ELR (cell line): Measurements from ENCODE around the gene UBQLN4.

Experiments
- DNase-seq: peaks from one replicate; pipeline ENCODE4 v3.0.0-alpha.2; 2015; ENCODE audit warnings: low read depth

UBQLN4 gene

DNA sequence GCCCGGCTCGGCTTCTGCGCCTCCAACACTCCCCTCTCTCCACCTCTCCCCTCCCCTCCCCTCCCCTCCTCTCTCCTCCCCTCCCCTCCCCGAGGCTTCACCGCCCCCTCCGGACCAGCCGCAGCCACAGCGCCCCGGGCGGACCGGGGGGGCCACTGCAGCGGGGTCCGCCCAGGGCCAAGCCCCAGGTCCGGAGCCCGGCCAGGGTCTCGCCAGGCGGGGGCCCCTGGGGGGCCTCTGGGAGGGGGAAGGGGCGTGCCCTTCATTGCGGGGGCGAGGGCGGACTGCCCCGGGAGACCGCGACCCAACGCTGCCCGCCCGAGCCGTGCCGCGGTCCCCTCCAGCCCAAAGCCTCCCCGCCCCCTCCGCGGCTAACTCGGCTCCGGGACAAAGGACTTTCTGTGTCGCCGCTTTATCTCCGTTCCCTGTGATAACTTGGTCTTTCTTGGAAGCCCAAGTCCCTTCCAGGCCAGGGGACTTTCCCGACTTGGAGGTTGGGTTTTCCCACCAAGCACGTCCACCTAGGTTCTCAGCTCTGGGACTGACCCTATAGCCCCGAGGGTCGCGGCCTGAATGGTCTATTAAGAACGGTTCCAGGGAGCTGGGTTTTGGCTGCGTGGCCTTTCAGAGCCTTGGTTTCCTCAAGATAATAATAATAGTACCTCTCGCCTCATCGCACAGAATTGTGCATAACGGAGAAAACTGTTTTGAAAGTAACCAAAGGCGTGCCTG lies at the start of gene UBQLN4:
Gene UBQLN4 (minus strand): TSS at position 31 of the 732 bp plus-strand sequence. CDS start 97 bp downstream, outside the sequence.
- DNase-seq = peak; percentile 88

DNA sequence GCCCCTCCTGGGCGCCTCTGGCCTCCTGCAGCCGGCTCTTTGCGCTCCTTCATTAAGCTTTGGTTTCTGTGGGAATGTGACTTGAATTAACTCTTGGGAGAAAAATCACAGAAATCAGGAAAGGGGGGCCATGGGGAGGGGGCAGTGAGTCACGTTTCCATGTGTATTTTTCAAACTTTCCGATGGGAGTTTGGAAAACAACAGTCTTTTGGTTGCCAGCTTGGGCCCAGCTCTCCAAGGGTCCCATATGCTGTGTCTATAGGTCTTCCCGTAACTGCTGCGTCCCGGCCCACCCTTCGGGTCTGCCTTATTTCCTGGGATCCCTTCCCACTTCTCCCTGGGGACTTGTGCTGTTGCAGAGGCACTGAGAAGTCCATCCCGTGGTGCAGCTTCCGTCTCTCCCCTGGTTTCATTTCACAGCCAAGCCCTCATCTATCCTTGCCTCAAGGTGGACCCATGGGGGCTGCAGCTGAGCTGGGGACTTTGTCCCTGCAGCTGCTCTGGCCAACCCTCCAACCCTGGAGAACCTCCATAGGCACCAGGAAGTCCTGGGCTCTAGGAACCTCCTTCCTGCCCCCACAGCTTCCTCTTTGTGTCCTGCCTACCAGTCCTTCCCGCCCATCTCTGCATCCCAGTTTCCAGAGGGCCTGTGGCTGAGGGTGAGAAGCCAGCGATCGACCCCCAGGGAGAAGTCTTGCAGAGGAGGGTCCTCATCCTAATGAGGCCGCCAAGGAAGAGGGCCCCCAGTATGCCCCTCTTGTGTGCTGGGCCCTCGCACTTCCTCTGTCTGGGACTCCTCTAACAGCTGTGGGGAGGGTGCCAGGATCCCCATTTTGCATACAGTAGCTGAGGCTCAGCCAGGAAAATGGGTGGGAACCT lies 49.3 kb upstream of the UBQLN4 start:
- DNase-seq = peak; percentile 55

DNA sequence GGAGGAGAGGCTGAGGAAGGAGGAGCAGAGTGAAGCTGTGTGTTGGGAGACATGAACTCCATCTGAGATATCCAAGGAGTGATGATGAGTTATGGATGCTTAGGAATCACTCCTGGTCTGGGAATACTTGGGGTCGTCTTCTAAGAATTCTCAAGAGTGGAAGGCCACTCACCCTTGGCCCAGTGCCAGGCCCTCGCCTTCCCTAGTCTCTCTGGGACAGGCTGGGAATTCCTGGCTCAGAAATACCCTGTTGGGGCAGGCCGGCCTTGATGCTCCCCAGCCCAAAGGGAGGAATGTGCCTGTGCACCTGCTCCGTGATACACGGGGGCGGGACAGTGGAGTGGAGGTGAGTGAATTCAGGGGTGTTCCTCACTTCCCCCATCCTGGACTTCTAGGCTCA lies 48.3 kb upstream of the UBQLN4 start:
- DNase-seq = no peak

DNA sequence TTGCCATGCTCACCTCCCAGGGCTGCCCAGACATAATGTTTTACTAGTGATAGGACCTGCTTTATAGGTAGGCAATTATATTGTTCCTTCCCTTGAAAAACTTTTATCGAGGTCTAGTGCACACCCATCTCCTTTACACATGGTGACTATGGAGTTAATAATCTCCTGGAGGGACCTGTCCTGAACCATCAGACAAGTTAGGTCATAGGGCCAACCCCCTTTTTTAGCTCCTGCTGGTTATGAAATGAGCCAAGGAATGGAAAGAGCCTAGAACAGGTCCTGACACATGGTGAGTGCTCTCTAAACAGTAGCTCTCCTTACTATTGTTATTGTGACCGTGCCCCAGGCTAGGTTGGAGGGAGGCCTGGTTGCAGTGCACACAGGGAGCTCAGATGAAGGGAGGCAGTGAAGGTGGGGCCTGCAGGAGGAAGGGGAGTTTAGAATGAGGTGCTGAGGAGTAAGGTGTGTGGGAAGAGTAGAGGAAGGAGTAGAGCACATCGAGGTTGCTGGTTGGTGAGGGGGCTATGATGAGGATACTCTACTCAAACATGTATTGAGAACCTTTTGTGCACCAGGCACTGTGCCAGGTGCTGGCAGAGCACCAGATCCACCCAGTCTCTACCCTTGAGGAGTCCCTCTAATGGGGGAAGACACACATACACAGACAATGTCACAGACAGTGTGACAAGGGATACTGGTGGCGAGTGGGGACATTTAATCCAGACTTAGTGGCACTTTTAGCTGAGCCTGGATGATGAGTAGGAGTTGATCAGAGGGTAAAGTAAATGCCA lies 46.8 kb upstream of the UBQLN4 start:
- DNase-seq = peak; percentile 39

DNA sequence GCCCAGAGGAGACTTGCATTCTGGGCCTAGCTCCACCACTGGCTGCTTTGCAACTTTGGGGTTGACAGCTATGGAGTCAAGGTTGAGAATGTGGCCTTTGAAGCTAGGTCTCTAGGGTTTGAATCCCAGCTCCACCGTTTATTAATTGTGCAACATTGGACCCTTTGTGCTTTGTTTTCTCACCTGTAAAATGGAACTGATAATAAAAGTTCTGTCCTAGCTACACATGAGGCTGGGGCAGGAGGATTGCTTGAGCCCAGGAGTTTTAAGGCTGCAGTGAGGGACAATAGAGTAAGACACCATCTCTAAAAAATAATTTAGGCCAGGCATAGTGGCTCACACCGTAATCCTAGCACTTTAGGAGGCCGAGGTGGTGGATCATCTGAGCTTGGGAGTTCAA lies 45.7 kb upstream of the UBQLN4 start:
- DNase-seq = no peak

DNA sequence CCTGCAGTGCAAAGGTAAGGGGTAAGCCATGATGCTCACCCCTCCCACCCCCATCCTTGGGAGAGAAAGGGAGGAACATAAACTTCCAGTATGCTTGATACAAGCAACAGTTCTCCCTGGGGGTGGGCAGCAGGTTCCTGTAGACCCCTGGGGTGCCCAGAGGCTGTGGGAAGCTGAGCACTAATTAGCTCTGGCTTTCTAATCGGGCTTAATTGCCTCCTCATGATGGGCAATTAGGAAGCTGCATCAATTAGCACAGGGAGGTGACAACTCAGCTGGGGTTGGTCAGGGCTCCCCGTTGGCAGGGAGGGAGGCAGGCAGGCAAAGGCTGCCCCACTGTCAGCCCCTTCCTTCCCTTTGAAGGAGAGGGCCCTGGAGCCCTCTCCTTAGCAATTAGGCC lies 45.2 kb upstream of the UBQLN4 start:
- no peak for DNase-seq

DNA sequence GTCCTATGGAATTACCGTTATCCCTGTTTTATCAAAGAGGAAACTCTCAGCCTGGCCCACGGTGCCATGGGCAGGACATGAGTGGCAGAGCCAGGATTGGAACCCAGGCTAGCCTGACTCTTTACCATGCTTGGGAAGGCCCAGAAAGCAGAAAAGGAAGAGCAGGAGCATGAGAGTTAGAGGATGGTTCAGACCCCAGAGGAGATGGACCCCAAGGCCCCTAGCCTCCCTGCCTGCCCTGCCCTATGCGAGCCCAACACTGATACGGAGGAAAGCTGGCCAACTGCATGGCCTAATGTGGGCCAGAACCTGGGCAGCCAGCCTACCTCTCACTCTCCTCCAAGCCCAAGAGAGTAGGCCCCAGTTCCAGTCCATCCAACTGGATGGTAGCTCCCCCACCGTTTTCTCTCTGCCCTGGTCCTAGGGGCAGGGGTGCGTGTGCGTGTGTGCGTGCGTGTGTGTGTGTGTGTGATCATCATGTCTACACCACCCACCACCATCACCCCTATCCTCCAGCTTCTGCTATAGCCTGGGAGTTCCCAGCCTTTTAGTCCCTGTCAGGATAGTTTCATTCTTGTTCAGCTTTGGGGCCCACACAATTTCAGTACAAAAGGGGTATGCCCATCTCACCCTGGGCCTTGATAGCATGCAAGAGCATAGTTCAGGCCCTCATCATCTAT lies 44.0 kb upstream of the UBQLN4 start:
- no peak for DNase-seq

DNA sequence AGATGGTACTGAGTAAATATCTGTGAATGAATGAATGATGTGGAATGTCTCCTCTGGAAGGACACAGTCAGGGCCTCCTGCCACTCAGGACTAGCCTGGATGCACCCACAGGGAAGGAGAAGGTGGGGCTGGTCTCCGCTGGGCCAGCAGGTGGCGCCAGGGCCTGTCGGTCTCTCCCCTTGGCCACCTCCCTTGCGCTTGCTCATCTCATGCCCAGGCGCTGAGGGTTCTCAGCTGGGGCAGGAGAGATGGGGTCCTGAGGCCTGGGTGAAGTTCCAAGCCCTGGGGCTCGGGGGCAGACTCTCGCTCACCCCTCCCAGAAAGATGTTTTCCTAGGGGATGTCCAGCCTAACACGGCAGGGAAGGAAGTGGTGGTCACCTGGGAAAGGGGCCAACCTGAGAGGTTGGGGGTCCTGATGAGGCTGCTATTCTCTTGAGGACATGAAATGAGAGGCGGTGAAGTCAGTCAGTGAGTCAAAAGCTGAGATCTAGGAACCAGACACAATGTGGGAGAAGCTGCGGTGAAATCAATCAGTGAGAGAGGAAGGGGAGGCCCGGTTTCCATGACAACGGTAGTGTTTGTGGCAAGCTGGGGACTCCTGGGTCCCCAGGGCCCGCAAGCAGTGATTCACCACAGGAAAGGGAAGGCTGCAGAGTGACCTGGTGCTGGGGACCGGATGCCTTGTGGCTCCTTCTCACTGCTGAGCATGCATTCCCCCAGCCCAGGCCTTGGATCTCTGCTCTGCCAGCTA lies 43.2 kb upstream of the UBQLN4 start:
- DNase-seq = peak; percentile 92

DNA sequence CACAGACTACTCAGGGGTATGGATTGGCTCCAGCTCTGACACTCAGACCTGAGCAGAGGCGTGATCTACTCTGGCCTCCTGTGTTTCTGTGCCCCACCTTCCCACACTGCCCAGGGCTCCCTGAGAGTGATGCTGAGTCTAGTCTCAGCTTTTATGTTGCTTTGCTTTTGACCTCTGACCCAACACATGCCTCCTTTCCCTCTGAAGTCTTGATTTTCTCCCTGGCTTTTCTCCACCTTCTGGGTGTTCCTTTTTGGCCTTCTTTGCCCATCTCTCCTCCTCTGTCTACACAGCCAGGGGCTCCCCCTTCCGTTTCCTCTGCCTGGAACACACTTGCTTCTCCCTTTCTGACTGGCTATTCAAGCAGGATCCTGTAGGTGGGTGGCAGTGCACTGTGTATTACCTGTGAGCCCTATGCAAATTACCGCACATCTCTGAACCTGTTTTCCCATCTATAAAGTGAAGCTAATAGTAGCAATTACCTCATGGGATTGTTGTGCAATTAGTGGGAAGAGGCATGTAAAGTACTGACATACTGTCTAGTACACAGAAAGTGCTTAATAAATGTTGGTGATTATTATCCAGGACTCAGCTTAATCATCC lies 42.4 kb upstream of the UBQLN4 start:
- no peak for DNase-seq

DNA sequence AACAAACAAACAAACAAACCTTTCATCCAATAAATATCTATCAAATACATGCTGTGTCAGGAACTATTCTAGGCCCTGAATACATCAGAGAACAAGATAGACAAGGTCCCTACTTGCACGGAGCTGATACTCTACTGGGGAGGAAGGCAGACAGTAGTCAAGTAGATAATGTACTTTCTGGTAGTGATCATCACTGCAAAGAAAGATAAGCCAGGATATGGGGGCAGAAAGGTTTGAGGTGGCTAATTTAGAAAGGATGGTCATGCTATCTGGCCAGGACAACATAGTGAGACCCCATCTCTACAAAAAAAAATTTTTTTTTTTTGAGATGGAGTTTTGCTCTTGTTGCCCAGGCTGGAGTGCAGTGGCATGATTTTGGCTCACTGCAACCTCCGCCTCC lies 38.0 kb upstream of the UBQLN4 start:
- DNase-seq = no peak

DNA sequence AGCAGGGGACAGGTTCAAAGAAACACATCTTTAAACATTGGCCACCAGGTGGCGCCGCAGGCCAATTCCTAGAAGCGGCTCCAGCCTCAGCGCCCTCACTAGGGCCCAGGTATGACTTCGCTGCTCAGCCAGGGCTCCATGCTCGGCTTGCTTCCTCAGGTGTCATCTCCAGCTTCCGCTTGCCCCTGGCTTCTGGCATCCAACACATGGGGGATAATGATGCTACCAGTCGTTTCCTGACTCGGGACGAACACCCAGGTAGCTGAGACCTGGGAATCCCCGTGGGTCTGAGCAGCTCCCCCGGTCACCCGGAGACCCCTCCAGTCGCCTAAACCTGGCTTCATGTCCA lies 37.2 kb upstream of the UBQLN4 start:
- DNase-seq = peak; percentile 86

DNA sequence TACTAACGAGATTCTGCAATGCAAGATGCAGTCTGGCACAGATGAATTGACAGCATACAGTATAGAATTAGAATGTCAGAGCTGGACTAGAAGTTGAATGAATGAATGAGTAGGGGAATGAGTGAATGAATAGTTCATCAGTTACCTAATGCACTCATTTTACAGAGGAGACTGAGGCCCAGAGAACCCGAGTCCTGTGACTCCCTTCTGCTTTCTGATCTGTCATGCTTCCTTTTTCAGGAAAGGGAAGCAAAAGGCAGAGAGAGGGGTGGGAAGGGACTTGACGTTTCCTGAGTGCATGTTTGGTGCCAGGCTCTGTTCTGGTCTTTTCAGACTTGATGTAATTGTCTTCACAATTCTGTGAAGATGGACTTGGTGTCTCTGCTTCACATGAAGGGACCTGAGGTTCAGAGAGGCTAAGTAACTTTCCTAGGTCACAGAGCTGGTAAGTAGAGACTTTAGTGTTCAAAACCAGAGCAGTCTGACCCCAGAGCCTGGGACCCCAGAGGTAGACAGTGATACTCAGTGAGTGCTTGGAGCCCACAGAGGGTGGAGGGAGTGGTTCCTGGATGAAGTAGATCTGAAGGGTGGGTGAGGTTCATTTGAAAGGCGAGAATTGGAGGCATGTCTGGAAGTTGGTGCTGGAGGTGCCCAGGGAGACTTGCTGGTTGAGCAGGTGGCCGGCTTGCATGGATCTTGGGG lies 36.7 kb upstream of the UBQLN4 start:
- no peak for DNase-seq

DNA sequence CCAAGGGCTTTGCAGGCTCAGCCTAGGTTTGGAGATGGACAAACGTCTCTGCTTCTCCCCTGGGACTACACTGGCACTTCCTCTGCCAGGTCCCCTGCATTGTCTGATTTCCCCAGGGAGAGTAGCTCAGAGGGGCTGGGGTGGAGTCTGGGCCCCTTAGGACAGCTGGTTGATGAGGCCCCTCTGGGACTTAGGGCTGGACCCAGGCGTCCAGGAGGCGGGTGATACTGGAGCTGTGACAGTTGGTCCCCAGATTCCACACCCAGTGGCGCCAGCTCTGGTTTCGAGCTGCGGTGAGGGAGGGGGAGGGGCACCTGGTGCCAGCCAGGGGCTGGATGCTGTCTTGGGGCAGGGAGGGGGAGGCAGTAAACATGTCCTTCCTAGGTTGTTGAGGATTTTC lies 36.1 kb upstream of the UBQLN4 start:
- no peak for DNase-seq

DNA sequence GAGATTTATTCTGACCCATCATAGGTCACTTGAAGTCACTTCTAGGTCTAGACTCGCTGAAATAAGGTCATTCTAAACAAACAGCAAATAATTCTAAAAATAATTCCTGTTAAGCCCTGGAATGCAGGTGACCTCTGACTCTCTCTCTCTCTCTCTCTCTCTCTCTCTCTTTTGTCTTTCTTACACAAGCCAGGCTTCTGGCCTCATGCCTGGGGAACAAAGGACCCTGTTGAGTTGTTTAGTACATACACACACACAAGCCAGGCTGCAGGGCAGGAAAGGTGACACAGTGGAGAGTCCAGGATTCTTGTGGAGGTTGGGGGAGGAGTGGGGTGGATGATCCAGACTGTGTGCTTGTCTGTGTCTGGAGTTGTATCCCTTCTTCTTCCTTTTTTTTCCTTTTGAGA lies 32.7 kb upstream of the UBQLN4 start:
- no peak for DNase-seq

DNA sequence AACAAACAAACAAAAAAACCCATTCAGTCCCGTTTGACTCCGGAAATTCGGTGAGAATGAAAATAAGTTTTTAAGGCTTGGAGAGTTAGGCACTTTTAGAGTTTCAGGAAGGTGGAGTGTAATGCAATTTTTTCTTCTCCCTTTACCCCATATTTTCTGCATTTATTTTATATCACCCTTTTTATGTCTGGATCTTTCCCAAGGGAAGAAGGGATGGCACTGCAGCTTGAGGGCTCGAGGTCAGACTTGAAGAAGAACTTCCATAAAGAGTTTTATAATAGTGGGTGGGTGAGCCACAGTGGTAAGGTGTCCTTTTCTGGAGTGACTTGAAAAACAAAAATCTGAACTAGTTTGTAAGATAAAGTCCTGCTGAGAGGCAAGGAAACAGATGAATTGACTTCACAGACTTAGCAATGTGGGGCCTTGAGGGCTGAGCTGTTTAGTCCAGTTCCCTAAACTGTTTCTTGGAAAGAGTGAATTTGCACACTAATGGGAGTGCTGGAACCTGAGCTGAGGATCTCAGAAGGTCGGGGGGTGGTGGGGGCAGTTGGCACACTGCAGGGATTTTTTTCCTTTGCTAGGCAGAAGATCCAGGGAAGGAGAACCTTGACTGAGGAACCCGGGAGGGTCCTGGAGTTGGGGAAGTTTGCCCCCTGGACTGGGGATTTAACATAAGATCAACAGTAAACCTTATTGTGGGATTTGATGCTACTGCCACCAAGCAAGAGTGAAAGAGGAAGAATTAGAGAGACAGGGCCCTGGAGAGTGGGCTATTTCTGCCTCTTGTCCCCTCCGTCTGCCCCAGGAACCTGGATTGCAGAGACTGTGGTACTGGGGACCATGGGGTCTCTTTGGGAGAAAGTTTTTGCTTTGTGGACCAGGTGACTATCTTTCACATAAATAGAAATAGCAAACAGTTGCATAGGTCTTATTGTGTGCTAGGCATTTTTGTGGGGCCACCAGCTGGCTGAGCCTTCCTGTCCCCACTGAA lies 30.5 kb upstream of the UBQLN4 start:
- DNase-seq = no peak

DNA sequence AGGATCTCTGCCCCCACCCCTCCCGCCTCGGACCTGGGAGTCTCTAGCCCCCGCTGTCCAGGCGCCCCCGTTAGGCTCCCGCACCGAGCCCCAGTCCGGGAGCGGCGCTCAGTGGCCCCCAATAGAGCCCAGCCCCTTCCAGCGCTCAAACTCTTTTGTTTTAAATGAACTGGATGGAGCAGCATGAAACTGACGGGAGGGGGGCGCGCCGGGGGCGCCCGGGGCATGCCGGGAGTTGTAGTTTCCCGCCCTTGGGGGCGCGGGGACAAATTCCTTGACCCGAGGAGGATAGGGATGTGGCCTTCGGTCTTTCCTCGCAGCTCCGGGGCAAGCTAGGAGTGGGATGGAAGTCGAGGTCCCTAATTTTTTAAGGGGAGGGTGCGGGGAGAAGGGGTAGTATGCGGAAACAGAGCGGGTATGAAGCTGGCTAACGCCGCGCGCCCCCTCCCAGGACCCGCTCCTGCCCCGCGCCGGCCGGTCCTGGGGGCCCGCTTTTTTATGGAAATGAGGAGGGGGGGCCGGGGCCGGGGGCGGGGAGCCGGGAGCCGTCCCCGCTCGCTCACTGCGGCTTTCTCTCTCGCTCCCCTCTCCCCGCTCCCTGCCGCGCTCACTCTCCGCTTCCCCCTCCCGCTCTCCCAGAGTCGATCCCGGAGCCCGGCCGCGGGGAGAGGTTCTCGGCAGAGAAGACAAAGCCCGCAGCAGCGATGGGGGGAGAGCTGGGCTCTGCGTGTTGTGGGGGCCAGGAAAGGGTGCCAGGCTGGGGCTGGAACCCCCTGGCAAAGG lies 28.9 kb upstream of the UBQLN4 start, which contains the start of gene MEX3A:
Gene MEX3A (minus strand): TSS at position 157 of the 783 bp plus-strand sequence. CDS start 467 bp downstream, outside the sequence.
- DNase-seq = peak; percentile 82

DNA sequence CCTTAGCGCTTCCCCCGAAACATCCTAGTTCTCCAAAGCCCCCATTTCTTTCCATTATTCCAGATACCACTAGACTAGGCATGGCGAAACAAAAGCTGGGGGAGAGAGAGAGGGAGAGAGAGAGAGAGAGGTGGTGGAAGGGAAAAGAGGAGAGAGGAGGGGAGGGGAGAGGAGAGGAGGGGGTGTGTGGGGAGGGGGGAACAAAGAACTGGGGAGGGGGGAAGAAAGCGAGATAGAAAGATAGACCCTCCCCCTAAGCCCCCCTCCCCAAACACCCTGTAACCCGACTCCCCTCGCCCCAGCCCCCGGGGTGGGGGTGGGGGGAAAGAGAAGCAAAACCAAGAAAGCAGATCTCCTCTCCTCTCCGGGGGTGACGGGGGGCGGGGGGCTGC lies 28.3 kb upstream of the UBQLN4 start:
- no peak for DNase-seq
